Vagina (tissue), 2 donors: ENCODE measurements around the gene CFAP251. TPM values are rescaled to one million over a fixed set of nuclear protein-coding genes. Genes with fewer than 3 reads are reported as not detected.
"Not testable (repeated sequence)": the region's sequence is repeated elsewhere in the genome, so short reads cannot be mapped to it uniquely, and the experiment has no call there.

Experiments used
- DNase-seq, 2 donors: peaks; one replicate each; pipeline ENCODE4 v3.0.0-alpha.2; 2017; ENCODE audit errors: extremely low spot score in 2 of 2
- H3K27ac ChIP-seq: fragments of 200-600 bp; sonication (generic); one replicate; pipeline ENCODE4 v1.5.1; 2019
- H3K27me3 ChIP-seq: fragments of 200-600 bp; sonication (generic); one replicate; pipeline ENCODE4 v1.5.1; 2019
- H3K36me3 ChIP-seq, 2 donors: fragments of 200-600 bp; sonication (generic); one replicate each; pipeline ENCODE4 v1.5.1; 2017 to 2019
- H3K4me1 ChIP-seq: fragments of 200-600 bp; sonication (generic); one replicate; pipeline ENCODE4 v1.5.1; 2019
- H3K4me3 ChIP-seq, 2 donors: fragments of 200-600 bp; sonication (generic); 1 replicate in 1 of 2; 2 replicates in 1 of 2; pipeline ENCODE4 v1.5.1; 2016 to 2019
- H3K9me3 ChIP-seq: fragments of 200-600 bp; sonication (generic); one replicate; pipeline ENCODE4 v1.5.1; 2019
- POLR2A ChIP-seq, 2 donors: fragments of 450-650 bp; IDR thresholded peaks; one replicate each; pipeline ENCODE4 v1.6.1; 2017; ENCODE audit warnings: antibody characterized with exemption in 2 of 2, mild to moderate bottlenecking in 2 of 2, moderate library complexity in 2 of 2
- POLR2AphosphoS5 ChIP-seq, 2 donors: sonication (generic); formaldehyde crosslinking; IDR thresholded peaks; one replicate each; pipeline ENCODE4 v1.9.0; 2017; ENCODE audit warnings: antibody characterized with exemption in 2 of 2, mild to moderate bottlenecking in 2 of 2, low read depth in 1 of 2; ENCODE audit not compliant: insufficient read depth in 1 of 2
- intact Hi-C: fragments of 100-400 bp; cut with DNase I; formaldehyde crosslinking; loops from one replicate; pipeline ENCODE4 v1.15.1; 2023
- total RNA-seq: library from RNA; depleted of rRNA; stranded (reverse); fragments of >200 nt; gene quantifications from one replicate; pipeline ENCODE4 v1.2.3, GENCODE V29; 2016
- TF ChIP-seq, protein P1 (sequence below), 3 experiments: fragments of 450-650 bp in 2 of 3; fragments of 200-600 bp in 1 of 3; sonication (generic) in 1 of 3; IDR thresholded peaks; one replicate each; pipeline ENCODE4 v1.5.1; 2017 to 2019; ENCODE audit warnings: antibody characterized with exemption in 3 of 3, mild to moderate bottlenecking in 2 of 3, moderate library complexity in 2 of 3

The CFAP251 gene
- total RNA-seq, 1 donor from 2014 or later = 8.8 TPM

DNA sequence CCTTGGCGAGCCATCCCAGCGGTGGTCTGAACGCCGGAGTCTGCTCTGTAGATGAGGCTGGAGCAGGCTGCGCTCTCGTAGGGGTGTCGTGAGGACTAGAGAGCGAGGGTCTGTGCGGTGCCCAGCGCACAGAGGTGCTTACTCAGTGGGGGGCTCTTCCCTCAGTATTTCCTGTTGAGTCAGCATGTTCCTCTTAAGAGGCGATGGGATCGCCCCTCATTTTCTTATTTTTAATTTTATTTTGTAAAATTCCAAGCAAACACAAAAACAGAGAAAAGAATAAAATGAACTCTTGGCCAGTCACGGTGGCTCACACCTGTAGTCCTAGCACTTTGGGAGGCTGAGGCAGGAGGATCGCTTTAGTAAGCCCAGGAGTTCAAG, 62.5 kb downstream of the CFAP251 start:
- Histone ChIP-seq H3K9me3 (no peaks in the 10 kb centered on the region), H3K4me1 (no peaks in the 10 kb centered on the region), H3K27me3 (no peaks in the 10 kb centered on the region), H3K36me3 (no peaks in the 10 kb centered on the region), H3K27ac (no peak overlapping the region), H3K4me3 (no peak overlapping the region)
- TF ChIP-seq POLR2A (IDR thresholded peaks at IDR 0.05) (no peak), POLR2AphosphoS5 (IDR thresholded peaks at IDR 0.05; ENCODE audit: insufficient read depth in 1 of 2, low read depth in 1 of 2) (no peak)
- TF ChIP-seq, protein P1, sequence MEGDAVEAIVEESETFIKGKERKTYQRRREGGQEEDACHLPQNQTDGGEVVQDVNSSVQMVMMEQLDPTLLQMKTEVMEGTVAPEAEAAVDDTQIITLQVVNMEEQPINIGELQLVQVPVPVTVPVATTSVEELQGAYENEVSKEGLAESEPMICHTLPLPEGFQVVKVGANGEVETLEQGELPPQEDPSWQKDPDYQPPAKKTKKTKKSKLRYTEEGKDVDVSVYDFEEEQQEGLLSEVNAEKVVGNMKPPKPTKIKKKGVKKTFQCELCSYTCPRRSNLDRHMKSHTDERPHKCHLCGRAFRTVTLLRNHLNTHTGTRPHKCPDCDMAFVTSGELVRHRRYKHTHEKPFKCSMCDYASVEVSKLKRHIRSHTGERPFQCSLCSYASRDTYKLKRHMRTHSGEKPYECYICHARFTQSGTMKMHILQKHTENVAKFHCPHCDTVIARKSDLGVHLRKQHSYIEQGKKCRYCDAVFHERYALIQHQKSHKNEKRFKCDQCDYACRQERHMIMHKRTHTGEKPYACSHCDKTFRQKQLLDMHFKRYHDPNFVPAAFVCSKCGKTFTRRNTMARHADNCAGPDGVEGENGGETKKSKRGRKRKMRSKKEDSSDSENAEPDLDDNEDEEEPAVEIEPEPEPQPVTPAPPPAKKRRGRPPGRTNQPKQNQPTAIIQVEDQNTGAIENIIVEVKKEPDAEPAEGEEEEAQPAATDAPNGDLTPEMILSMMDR (IDR thresholded peaks at IDR 0.05) = no peak
- no peak for DNase-seq
- intact Hi-C loops = no loop called here

DNA sequence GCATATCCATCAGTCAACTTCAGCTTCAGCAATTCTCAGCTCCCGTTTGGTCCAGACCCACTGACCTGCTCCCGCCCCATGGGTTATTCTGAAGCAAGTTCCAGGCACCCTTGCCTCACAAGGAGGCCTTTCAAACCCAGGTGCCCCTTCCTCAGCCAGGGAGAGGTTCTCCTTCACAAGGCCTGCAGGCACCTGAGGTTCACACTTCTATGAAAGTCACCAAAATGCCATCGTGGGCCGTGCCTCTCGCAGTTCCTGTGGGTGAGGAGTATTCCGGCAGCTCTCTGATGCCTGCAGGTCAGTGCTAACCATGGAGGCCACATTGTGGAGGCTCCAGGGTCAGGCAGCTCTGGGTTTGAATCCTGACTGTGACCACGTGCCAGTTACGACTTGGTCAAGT, 63.1 kb downstream of the CFAP251 start:
- TF ChIP-seq POLR2A (IDR thresholded peaks at IDR 0.05) (no peak), POLR2AphosphoS5 (IDR thresholded peaks at IDR 0.05; ENCODE audit: insufficient read depth in 1 of 2, low read depth in 1 of 2) (no peak)
- TF ChIP-seq, protein P1 (IDR thresholded peaks at IDR 0.05) = no peak
- Histone ChIP-seq H3K36me3 (no peaks in the 10 kb centered on the region), H3K4me1 (no peaks in the 10 kb centered on the region), H3K9me3 (no peaks in the 10 kb centered on the region), H3K27ac (no peak overlapping the region), H3K4me3 (no peak overlapping the region), H3K27me3 (no peaks in the 10 kb centered on the region)
- no peak for DNase-seq
- intact Hi-C loops = no loop called here

DNA sequence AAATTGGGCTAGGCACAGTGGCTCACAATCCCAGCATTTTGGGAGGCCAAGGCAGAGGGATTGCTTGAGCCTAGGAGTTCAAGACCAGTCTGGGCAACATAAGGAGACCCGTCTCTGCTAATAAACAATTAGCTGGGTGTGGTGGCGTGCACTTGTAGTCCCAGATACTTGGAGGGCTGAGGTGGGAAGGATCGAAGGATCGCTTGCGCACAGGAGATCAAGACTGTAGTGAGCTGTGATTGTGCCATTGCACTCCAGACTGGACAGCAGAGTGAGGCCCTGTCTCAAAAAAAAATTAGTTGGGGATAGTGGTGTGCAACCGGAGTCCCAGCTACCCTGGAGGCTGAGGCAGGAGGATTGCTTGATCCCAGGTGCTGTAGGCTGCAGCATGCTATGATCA, 64.6 kb downstream of the CFAP251 start:
- no peaks in the 10 kb centered on the region for H3K27me3 ChIP-seq
- TF ChIP-seq POLR2AphosphoS5 (IDR thresholded peaks at IDR 0.05; ENCODE audit: insufficient read depth in 1 of 2, low read depth in 1 of 2) (no peak), POLR2A (IDR thresholded peaks at IDR 0.05) (no peak)
- TF ChIP-seq, protein P1 (IDR thresholded peaks at IDR 0.05) = no peak
- no peak overlapping the region for H3K27ac ChIP-seq
- H3K4me3 ChIP-seq = no peak overlapping the region
- intact Hi-C loops = no loop called here
- no peaks in the 10 kb centered on the region for H3K4me1 ChIP-seq
- H3K36me3 ChIP-seq = no peaks in the 10 kb centered on the region
- H3K9me3 ChIP-seq = no peaks in the 10 kb centered on the region
- DNase-seq = no peak

DNA sequence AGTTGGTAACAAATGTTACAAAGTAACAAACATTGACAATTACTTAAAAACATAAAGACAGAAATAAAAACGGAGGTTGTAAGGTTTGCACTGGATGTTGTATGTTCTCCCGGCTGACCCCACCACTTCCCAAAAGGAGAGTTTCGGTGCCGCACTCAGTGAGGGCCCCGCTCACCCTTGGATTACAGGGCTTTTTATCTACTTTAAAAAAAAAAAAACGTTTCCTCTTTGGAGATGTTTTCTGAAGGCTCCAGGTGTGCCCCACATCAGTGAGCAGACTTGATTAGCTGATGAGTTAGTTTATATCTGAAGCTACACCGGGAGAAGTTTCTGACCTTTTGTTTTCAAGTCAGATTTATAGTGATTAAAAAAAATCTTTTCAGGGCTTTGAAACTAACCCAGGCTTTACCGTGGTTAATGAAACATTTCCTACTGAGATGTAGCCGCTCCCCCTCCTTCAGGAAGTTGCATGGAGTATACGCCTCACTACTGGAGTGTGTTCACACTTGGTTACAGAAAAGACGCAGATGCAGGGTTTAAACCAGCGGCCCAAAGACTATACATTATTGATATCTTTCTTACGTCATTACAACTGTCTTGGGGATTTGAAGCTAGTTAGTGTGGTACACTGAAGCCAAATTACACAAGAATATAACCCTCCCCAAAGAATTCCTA, 65.3 kb downstream of the CFAP251 start:
- H3K4me3 ChIP-seq = no peak overlapping the region
- no peaks in the 10 kb centered on the region for H3K27me3 ChIP-seq
- no peaks in the 10 kb centered on the region for H3K9me3 ChIP-seq
- no peak for DNase-seq
- intact Hi-C loops = no loop called here
- no peak for TF ChIP-seq POLR2AphosphoS5 (IDR thresholded peaks at IDR 0.05; ENCODE audit: insufficient read depth in 1 of 2, low read depth in 1 of 2)
- no peaks in the 10 kb centered on the region for H3K4me1 ChIP-seq
- H3K27ac ChIP-seq = no peak overlapping the region
- no peaks in the 10 kb centered on the region for H3K36me3 ChIP-seq

DNA sequence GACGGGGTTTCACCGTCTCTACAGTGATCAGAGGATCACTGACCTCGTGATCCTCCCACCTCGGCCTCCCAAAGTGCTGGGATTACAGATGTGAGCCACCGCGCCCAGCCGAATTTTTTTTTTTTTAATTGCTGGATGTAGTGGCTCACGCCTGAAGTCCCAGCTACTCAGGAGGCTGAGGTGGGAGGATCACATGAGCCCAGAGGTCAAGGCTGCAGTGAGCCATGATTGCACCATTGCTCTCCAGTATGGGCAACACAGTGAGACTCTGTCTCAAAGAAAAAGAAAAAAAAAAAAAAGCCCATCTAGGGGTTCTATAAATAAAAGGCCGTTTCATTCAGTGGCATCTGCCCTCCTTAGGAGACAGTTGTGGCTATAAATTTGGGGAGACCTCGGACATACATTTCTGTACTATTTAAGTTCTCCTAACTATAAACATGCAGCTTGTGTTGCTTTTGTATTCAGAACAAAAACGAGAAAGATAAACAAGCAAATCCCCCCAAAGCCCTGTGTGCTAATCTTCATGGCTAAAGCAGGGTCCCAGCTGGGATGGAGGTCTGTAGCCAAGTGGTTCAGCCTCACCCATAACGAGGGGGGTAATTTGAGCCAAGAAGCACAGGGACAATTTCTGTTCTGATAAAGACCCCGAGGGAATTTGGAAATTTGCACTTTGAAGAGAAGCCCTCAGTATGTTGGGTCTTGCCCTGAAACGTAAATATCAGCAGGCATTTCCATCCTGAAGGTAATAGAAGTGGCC, 68.3 kb downstream of the CFAP251 start:
- H3K27me3 ChIP-seq = no peaks in the 10 kb centered on the region
- H3K4me3 ChIP-seq = no peak overlapping the region
- no peak overlapping the region for H3K27ac ChIP-seq
- TF ChIP-seq POLR2AphosphoS5 (IDR thresholded peaks at IDR 0.05; ENCODE audit: insufficient read depth in 1 of 2, low read depth in 1 of 2) (no peak), POLR2A (IDR thresholded peaks at IDR 0.05) (no peak)
- TF ChIP-seq, protein P1 (IDR thresholded peaks at IDR 0.05) = no peak
- H3K36me3 ChIP-seq = no peaks in the 10 kb centered on the region
- intact Hi-C loops = no loop called here
- H3K4me1 ChIP-seq = no peaks in the 10 kb centered on the region
- no peaks in the 10 kb centered on the region for H3K9me3 ChIP-seq
- no peak for DNase-seq

DNA sequence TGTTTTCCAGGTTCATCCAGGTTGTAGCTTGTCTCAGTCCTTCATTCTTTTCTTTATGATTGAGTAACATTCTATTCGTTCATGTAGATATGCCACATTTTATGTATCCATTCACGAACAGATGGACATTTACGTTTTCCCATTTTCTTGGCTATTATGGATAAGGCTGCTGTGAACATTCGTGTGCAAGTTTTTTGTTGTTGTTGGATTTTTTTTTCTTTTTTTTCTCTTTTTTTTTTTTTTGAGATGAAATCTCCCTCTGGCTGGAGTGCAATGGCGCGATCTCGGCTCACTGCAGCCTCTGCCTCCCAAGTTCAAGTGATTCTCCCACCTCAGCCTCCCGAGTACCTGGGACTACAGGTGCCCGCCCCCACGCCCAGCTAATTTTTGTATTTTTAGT, 70.1 kb downstream of the CFAP251 start:
- H3K4me3 ChIP-seq, intact Hi-C loops, H3K4me1 ChIP-seq, H3K27ac ChIP-seq, H3K27me3 ChIP-seq, DNase-seq, H3K9me3 ChIP-seq, H3K36me3 ChIP-seq: not testable (repeated sequence)
